HL-60 (cell line): ENCODE results near the gene SETBP1.

Source experiments
- CTCF ChIP-seq: IDR thresholded peaks from one replicate; pipeline ENCODE4 v1.5.1; 2011; ENCODE audit warnings: low read length, control low read depth, inconsistent platforms; ENCODE audit not compliant: insufficient read depth
- POLR2AphosphoS5 ChIP-seq: IDR thresholded peaks from 2 replicates; pipeline ENCODE4 v1.6.1; 2012; ENCODE audit warnings: low read depth

GRCh38 chr18:44853430-44853829 lies 172.7 kb downstream of the SETBP1 start:
- no peak for TF ChIP-seq POLR2AphosphoS5
- no peak for TF ChIP-seq CTCF
